SU-DHL-6 (cell line): ENCODE data around the gene EXT2.

Experiments
- EZH2phosphoT487 ChIP-seq: fragments of 200-600 bp; sonication (generic), shearing (Covaris generic); conservative IDR thresholded peaks from 2 replicates; pipeline ENCODE4 v1.6.1; 2018; ENCODE audit warnings: mild to moderate bottlenecking, antibody characterized with exemption, low read length, moderate library complexity, mixed read lengths
- TF ChIP-seq, protein P1 (sequence below): fragments of 200-600 bp; sonication (generic); IDR thresholded peaks from one replicate; pipeline ENCODE4 v1.5.1; 2017; ENCODE audit warnings: antibody characterized with exemption, mild to moderate bottlenecking, low read length, moderate library complexity; ENCODE audit not compliant: insufficient read depth, poor library complexity, severe bottlenecking

DNA sequence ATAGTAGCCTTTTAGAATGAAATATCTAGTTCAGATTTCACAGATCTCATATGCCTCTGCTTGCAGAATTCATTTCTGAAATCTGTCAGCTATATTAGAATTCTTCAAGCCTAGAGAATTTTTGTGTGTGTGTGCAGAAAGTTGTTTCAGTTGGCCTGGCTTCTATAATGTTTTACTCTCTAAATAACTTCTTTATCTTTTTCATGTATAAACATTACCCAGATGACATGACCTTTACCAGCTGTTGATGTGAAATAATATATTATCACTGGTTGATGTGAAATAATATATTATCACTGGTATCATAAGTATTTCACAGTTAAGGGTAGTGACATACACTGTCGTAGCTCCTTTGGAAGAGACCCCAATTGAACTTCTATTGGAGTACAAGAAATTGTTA is 141.7 kb downstream of the EXT2 start:
- TF ChIP-seq, protein P1, sequence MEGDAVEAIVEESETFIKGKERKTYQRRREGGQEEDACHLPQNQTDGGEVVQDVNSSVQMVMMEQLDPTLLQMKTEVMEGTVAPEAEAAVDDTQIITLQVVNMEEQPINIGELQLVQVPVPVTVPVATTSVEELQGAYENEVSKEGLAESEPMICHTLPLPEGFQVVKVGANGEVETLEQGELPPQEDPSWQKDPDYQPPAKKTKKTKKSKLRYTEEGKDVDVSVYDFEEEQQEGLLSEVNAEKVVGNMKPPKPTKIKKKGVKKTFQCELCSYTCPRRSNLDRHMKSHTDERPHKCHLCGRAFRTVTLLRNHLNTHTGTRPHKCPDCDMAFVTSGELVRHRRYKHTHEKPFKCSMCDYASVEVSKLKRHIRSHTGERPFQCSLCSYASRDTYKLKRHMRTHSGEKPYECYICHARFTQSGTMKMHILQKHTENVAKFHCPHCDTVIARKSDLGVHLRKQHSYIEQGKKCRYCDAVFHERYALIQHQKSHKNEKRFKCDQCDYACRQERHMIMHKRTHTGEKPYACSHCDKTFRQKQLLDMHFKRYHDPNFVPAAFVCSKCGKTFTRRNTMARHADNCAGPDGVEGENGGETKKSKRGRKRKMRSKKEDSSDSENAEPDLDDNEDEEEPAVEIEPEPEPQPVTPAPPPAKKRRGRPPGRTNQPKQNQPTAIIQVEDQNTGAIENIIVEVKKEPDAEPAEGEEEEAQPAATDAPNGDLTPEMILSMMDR: no peak
- TF ChIP-seq EZH2phosphoT487: no peak
